Prostate gland (tissue), 2 donors: Measurements from ENCODE around the gene OTOL1. TPM values are rescaled to one million over a fixed set of nuclear protein-coding genes. Genes with fewer than 3 reads are reported as not detected.

Experiments
- DNase-seq: peaks from one replicate; pipeline ENCODE4 v3.0.0-alpha.2; 2019; ENCODE audit warnings: low spot score
- H3K27ac ChIP-seq, 2 donors: fragments of 200-600 bp; sonication (generic); 2 replicates each; pipeline ENCODE4 v1.5.1; 2017 to 2019
- H3K27me3 ChIP-seq: fragments of 200-600 bp; sonication (generic); replicated peaks from 2 replicates; pipeline ENCODE4 v1.5.1; 2019; ENCODE audit not compliant: insufficient read depth
- H3K36me3 ChIP-seq, 2 donors: fragments of 200-600 bp; sonication (generic); 1 replicate in 1 of 2; 2 replicates in 1 of 2; pipeline versions ENCODE4 v1.5.1 to v1.8.1; 2017 to 2019
- H3K4me1 ChIP-seq: fragments of 200-600 bp; sonication (generic); replicated peaks from 2 replicates; pipeline ENCODE4 v1.5.1; 2019
- H3K4me3 ChIP-seq, 2 donors: fragments of 200-600 bp; sonication (generic); 2 replicates each; pipeline ENCODE4 v1.5.1; 2017 to 2019
- H3K9me3 ChIP-seq: fragments of 200-600 bp; sonication (generic); 2 replicates; pipeline ENCODE4 v1.5.1; 2017
- POLR2A ChIP-seq: fragments of 450-650 bp; IDR thresholded peaks from one replicate; pipeline ENCODE4 v1.6.1; 2016; ENCODE audit warnings: antibody characterized with exemption, mild to moderate bottlenecking
- POLR2AphosphoS5 ChIP-seq: sonication (generic); formaldehyde crosslinking; IDR thresholded peaks from one replicate; pipeline ENCODE4 v1.6.1; 2017; ENCODE audit warnings: antibody characterized with exemption
- WGBS: methylation state at CpG from one replicate; pipeline ENCODE4 v1.1.5; 2018; 5-methylcytosine and 5-hydroxymethylcytosine counted together
- intact Hi-C: fragments of 100-400 bp; cut with DNase I; formaldehyde crosslinking; loops from one replicate; pipeline ENCODE4 v1.14.2; 2022
- total RNA-seq, 2 donors: library from RNA; depleted of rRNA; stranded (reverse); fragments of >200 nt; gene quantifications; one replicate each; pipeline ENCODE4 v1.1.0, GENCODE V29; 2016
- TF ChIP-seq, protein P1 (sequence below), 4 experiments: fragments of 200-600 bp in 2 of 4; fragments of 450-650 bp in 2 of 4; sonication (generic) in 2 of 4; IDR thresholded peaks; 1 replicate in 3 of 4; 2 replicates in 1 of 4; pipeline ENCODE4 v1.5.1; 2016 to 2019; ENCODE audit warnings: antibody characterized with exemption in 4 of 4, mild to moderate bottlenecking in 2 of 4, moderate library complexity in 2 of 4

Gene OTOL1
- total RNA-seq, 2 donors from 2014 or later = not detected

GRCh38 chr3:161549261-161549660 is 52.7 kb downstream of the OTOL1 start:
- no peaks in the 10 kb centered on the region for H3K36me3 ChIP-seq
- no peak overlapping the region for H3K4me3 ChIP-seq
- no peaks in the 10 kb centered on the region for H3K9me3 ChIP-seq
- no peaks in the 10 kb centered on the region for H3K4me1 ChIP-seq
- no peaks in the 10 kb centered on the region for H3K27me3 ChIP-seq
- 95% methylated on average over 1 of the region's 1 CpG for WGBS
- no peak for DNase-seq
- intact Hi-C loops = no loop called here
- no peak overlapping the region for H3K27ac ChIP-seq
- TF ChIP-seq POLR2A (no peak), POLR2AphosphoS5 (no peak)
- TF ChIP-seq, protein P1, sequence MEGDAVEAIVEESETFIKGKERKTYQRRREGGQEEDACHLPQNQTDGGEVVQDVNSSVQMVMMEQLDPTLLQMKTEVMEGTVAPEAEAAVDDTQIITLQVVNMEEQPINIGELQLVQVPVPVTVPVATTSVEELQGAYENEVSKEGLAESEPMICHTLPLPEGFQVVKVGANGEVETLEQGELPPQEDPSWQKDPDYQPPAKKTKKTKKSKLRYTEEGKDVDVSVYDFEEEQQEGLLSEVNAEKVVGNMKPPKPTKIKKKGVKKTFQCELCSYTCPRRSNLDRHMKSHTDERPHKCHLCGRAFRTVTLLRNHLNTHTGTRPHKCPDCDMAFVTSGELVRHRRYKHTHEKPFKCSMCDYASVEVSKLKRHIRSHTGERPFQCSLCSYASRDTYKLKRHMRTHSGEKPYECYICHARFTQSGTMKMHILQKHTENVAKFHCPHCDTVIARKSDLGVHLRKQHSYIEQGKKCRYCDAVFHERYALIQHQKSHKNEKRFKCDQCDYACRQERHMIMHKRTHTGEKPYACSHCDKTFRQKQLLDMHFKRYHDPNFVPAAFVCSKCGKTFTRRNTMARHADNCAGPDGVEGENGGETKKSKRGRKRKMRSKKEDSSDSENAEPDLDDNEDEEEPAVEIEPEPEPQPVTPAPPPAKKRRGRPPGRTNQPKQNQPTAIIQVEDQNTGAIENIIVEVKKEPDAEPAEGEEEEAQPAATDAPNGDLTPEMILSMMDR (IDR thresholded peaks at IDR 0.05) = no peak

DNA sequence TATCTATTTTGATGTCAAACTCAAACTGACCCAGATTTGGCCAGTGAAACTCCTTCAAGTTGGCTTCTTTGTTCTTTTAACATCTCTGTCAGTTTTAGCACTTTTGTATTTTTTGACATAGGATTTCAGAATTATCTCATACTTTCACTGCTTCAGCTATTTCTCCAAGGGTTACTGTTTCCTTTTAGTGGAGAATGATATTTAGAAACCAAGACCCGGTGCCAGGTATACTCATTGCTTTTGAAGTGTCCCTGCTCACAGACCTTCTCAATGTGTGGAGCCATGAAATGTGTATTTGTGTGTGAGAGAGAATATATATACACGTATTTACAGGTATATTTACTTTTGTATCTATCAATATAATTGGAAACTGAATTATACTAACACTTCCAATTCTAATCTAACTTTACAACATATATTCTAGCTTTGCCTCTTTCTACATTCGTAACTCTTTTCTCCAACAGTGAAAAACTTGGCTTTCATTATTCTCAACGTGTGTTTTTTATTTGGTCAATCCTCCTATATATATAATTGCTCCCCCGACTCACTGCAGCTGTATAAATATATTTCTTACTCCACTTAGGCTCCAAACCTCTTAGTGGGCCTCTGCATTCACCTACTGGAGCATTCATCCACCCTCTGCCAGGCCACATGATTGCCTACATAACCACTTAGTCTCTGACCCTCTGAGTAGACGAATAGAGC is 54.0 kb downstream of the OTOL1 start:
- TF ChIP-seq POLR2A (no peak), POLR2AphosphoS5 (no peak)
- TF ChIP-seq, protein P1 (IDR thresholded peaks at IDR 0.05) = no peak
- Histone ChIP-seq H3K36me3 (no peaks in the 10 kb centered on the region), H3K27me3 (no peaks in the 10 kb centered on the region), H3K27ac (no peak overlapping the region), H3K4me3 (no peak overlapping the region), H3K4me1 (no peaks in the 10 kb centered on the region), H3K9me3 (no peaks in the 10 kb centered on the region)
- intact Hi-C loops = no loop called here
- DNase-seq = no peak
- WGBS = 81% methylated on average over 6 of the region's 6 CpGs

- Histone ChIP-seq H3K4me1 (no peaks in the 10 kb centered on the region), H3K36me3 (no peaks in the 10 kb centered on the region), H3K9me3 (no peaks in the 10 kb centered on the region), H3K27ac (no peak overlapping the region), H3K4me3 (no peak overlapping the region), H3K27me3 (no peaks in the 10 kb centered on the region)
- 44% methylated on average over 1 of the region's 1 CpG for WGBS
- intact Hi-C loops = no loop called here
- TF ChIP-seq, protein P1 (IDR thresholded peaks at IDR 0.05) = no peak
- TF ChIP-seq POLR2A (no peak), POLR2AphosphoS5 (no peak)
- no peak for DNase-seq
These were observed 55.1 kb downstream of the OTOL1 start for GRCh38 chr3:161551697-161552096.

- Histone ChIP-seq H3K27ac (no peak overlapping the region), H3K27me3 (no peaks in the 10 kb centered on the region), H3K36me3 (no peaks in the 10 kb centered on the region), H3K9me3 (no peaks in the 10 kb centered on the region), H3K4me1 (no peaks in the 10 kb centered on the region), H3K4me3 (no peak overlapping the region)
- 64% methylated on average over 6 of the region's 6 CpGs for WGBS
- no peak for TF ChIP-seq POLR2AphosphoS5
- TF ChIP-seq, protein P1 (IDR thresholded peaks at IDR 0.05) = no peak
- no peak for TF ChIP-seq POLR2A
- intact Hi-C loops = no loop called here
- DNase-seq = no peak
These were observed 56.5 kb downstream of the OTOL1 start for GRCh38 chr3:161552984-161553560.

Other genes starting within 250 kb of the OTOL1 start
- gene SPTSSB, start 125.3 kb upstream of the OTOL1 start, total RNA-seq = 10 to 100 TPM in 1 of 2 donors, 1 to 10 TPM in 1; 6.2 to 94.5 TPM